Measurements from ENCODE around the gene CLINT1. TPM values are rescaled to one million over a fixed set of nuclear protein-coding genes. Genes with fewer than 3 reads are reported as not detected.
"Not testable (repeated sequence)": the region's sequence is repeated elsewhere in the genome, so short reads cannot be mapped to it uniquely, and the experiment has no call there.

CLINT1 gene
- total RNA-seq, 1 experiment from 2014 or later = 214 TPM

- no peak overlapping the region for H3K27ac Mint-ChIP-seq (ENCODE audit: unreplicated experiment)
- CTCF ChIA-PET = interaction anchor here (0.5 kb wide), 1 partner anchor 86 kb away, joined by 3 read pairs; no protein-coding TSS in a partner anchor
- TF ChIP-seq, protein P1, sequence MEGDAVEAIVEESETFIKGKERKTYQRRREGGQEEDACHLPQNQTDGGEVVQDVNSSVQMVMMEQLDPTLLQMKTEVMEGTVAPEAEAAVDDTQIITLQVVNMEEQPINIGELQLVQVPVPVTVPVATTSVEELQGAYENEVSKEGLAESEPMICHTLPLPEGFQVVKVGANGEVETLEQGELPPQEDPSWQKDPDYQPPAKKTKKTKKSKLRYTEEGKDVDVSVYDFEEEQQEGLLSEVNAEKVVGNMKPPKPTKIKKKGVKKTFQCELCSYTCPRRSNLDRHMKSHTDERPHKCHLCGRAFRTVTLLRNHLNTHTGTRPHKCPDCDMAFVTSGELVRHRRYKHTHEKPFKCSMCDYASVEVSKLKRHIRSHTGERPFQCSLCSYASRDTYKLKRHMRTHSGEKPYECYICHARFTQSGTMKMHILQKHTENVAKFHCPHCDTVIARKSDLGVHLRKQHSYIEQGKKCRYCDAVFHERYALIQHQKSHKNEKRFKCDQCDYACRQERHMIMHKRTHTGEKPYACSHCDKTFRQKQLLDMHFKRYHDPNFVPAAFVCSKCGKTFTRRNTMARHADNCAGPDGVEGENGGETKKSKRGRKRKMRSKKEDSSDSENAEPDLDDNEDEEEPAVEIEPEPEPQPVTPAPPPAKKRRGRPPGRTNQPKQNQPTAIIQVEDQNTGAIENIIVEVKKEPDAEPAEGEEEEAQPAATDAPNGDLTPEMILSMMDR (IDR thresholded peaks at IDR 0.05; ENCODE audit: unreplicated experiment) = no peak
- H3K4me3 Mint-ChIP-seq (ENCODE audit: low read depth, unreplicated experiment) = no peak overlapping the region
- intact Hi-C loops (cut with micrococcal nuclease; ENCODE audit: unreplicated experiment) = no loop called here
- H3K36me3 Mint-ChIP-seq (ENCODE audit: insufficient read depth, unreplicated experiment) = peaks cover 29% of the 10 kb centered on the region
- BruUV-seq (replicated peaks) = no TSS peak
- DNase-seq = no peak
- H3K4me1 Mint-ChIP-seq (ENCODE audit: low read depth, unreplicated experiment) = peaks cover 37% of the 10 kb centered on the region
- H3K27me3 Mint-ChIP-seq (ENCODE audit: unreplicated experiment) = no peaks in the 10 kb centered on the region
- H3K9me3 Mint-ChIP-seq (ENCODE audit: low read depth, unreplicated experiment) = no peaks in the 10 kb centered on the region
Observed at GRCh38 chr5:157890836-157891597, 32.1 kb upstream of the CLINT1 start.

DNA sequence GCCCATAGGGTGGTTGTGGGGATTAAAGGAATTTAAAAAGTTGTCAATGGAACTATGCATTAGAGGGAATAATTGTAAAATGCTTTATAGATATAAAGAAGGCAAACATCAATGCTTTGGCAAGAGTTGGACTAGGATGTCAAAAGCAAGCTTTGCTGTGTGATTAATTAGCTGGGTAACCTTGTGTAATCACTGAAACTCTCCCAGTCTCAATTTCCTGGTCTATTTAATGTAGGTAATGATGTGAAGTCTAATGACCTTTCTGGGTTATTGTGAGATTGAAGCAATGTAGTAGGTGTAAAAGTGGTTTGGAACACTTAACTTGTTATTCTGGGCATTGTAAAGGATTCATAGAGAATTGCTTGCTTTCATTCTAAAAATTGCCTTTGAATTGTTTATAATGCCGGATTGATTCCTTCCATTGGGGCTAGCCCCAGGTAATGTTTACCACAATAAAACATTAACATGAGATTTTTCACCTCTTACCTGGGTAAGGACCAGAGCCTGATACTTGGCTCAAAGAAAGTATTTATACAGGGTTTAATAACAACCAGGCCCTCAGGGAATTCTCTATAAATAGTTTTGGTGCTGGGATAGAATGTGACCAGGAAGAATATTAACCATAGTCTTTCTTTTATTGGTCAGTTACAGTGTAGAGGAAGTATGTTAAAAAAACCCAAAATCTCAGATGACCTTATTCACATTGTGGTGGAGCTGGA lies 30.0 kb upstream of the CLINT1 start:
- peaks cover 29% of the 10 kb centered on the region for H3K36me3 Mint-ChIP-seq (ENCODE audit: insufficient read depth, unreplicated experiment)
- peaks cover 49% of the 10 kb centered on the region for H3K4me1 Mint-ChIP-seq (ENCODE audit: low read depth, unreplicated experiment)
- peaks cover 4% of the 10 kb centered on the region for H3K9me3 Mint-ChIP-seq (ENCODE audit: low read depth, unreplicated experiment)
- CTCF ChIA-PET = interaction anchor here (0.7 to 1.0 kb wide), 4 partner anchors 30 to 464 kb away, joined by 4 to 7 read pairs (median 4); partner anchors contain the start of gene CLINT1
- DNase-seq = peak; percentile 39
- H3K4me3 Mint-ChIP-seq (ENCODE audit: low read depth, unreplicated experiment) = peak overlapping the region; percentile 47
- no peaks in the 10 kb centered on the region for H3K27me3 Mint-ChIP-seq (ENCODE audit: unreplicated experiment)
- peak overlapping the region; percentile 79 for H3K27ac Mint-ChIP-seq (ENCODE audit: unreplicated experiment)
- TF ChIP-seq, protein P1 (IDR thresholded peaks at IDR 0.05; ENCODE audit: unreplicated experiment) = no peak
- BruUV-seq (replicated peaks) = no TSS peak
- intact Hi-C loops (cut with micrococcal nuclease; ENCODE audit: unreplicated experiment) = loop anchor here (1.0 to 10.0 kb wide), 6 partner anchors 24 to 1326 kb away; no protein-coding TSS in a partner anchor

DNA sequence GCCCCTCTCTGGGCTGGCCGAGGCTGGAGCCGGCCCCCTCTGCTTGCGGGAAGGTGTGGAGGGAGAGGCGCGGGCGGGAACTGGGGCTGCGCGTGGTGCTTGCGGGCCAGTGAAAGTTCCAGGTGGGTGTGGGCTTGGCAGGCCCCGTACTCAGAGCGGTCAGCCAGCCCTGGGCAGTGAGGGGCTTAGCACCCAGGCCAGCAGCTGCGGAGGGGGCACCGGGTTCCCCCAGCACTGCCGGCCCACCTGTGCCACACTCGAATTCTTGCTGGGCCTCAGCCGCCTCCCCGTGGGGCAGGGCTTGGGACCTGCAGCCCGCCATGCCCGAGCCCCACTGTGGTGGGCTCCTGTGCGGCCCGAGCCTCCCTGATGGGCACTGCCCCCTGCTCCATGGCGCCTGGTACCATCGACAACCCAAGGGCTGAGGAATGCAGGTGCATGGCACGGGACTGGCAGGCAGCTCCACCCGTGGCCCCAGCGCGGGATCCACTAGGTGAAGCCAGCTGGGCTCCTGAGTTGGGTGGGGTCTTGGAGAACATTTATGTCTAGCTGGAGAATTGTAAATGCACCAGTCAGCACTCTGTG lies 27.9 kb upstream of the CLINT1 start:
- H3K9me3 Mint-ChIP-seq (ENCODE audit: low read depth, unreplicated experiment) = peaks cover 4% of the 10 kb centered on the region
- intact Hi-C loops (cut with micrococcal nuclease; ENCODE audit: unreplicated experiment) = loop anchor here (10.0 kb wide), 1 partner anchor 1328 kb away; no protein-coding TSS in a partner anchor
- H3K27me3 Mint-ChIP-seq (ENCODE audit: unreplicated experiment) = no peaks in the 10 kb centered on the region
- peak overlapping the region; percentile 79 for H3K27ac Mint-ChIP-seq (ENCODE audit: unreplicated experiment)
- no peak for DNase-seq
- H3K36me3 Mint-ChIP-seq (ENCODE audit: insufficient read depth, unreplicated experiment) = peaks cover 29% of the 10 kb centered on the region
- TF ChIP-seq, protein P1 (IDR thresholded peaks at IDR 0.05; ENCODE audit: unreplicated experiment) = no peak
- no peak overlapping the region for H3K4me3 Mint-ChIP-seq (ENCODE audit: low read depth, unreplicated experiment)
- peaks cover 44% of the 10 kb centered on the region for H3K4me1 Mint-ChIP-seq (ENCODE audit: low read depth, unreplicated experiment)
- CTCF ChIA-PET = interaction anchor here (0.7 to 0.8 kb wide), 2 partner anchors 30 to 33 kb away, joined by 3 to 4 read pairs; no protein-coding TSS in a partner anchor
- no TSS peak for BruUV-seq (replicated peaks)

GRCh38 chr5:157885051-157885450 lies 26.1 kb upstream of the CLINT1 start:
- Mint-ChIP-seq H3K4me1 (ENCODE audit: low read depth, unreplicated experiment) (peaks cover 43% of the 10 kb centered on the region), H3K27ac (ENCODE audit: unreplicated experiment) (peak overlapping the region; percentile 0), H3K36me3 (ENCODE audit: insufficient read depth, unreplicated experiment) (peaks cover 29% of the 10 kb centered on the region)
- not testable (repeated sequence) for H3K4me3 Mint-ChIP-seq (ENCODE audit: low read depth, unreplicated experiment); H3K9me3 Mint-ChIP-seq (ENCODE audit: low read depth, unreplicated experiment); BruUV-seq (replicated peaks); DNase-seq; H3K27me3 Mint-ChIP-seq (ENCODE audit: unreplicated experiment)
- intact Hi-C loops (cut with micrococcal nuclease; ENCODE audit: unreplicated experiment) = loop anchor here (10.0 kb wide), 1 partner anchor 1330 kb away; no protein-coding TSS in a partner anchor
- CTCF ChIA-PET = interaction anchor here (1.3 kb wide), 1 partner anchor 64 kb away, joined by 4 read pairs; no protein-coding TSS in a partner anchor

- H3K27me3 Mint-ChIP-seq (ENCODE audit: unreplicated experiment); H3K4me3 Mint-ChIP-seq (ENCODE audit: low read depth, unreplicated experiment); CTCF ChIA-PET: not testable (repeated sequence)
Observed at GRCh38 chr5:157881498-157881897, 22.6 kb upstream of the CLINT1 start.

More at GRCh38 chr5:157881498-157881897, 22.6 kb upstream of the CLINT1 start:
- not testable (repeated sequence) for H3K9me3 Mint-ChIP-seq (ENCODE audit: low read depth, unreplicated experiment); H3K27ac Mint-ChIP-seq (ENCODE audit: unreplicated experiment); BruUV-seq (replicated peaks); DNase-seq; H3K36me3 Mint-ChIP-seq (ENCODE audit: insufficient read depth, unreplicated experiment)
- H3K4me1 Mint-ChIP-seq (ENCODE audit: low read depth, unreplicated experiment) = peaks cover 15% of the 10 kb centered on the region
- intact Hi-C loops (cut with micrococcal nuclease; ENCODE audit: unreplicated experiment) = loop anchor here (10.0 kb wide), 1 partner anchor 1333 kb away; no protein-coding TSS in a partner anchor
